CD4-positive, CD25-positive, alpha-beta regulatory T cell (primary cell): ENCODE measurements around the gene CD22. TPM values are rescaled to one million over a fixed set of nuclear protein-coding genes. Genes with fewer than 3 reads are reported as not detected.

Source experiments
- ATAC-seq, 2 donors: fragments of 150-1000 bp; cut with Tn5 transposase; one replicate each; pipeline ENCODE4 v1.10.0; 2021; ENCODE audit warnings: low read depth in 2 of 2, moderate number of reproducible peaks in 2 of 2, moderate library complexity in 1 of 2
- DNase-seq, 3 donors: peaks; one replicate each; pipeline versions ENCODE4 v3.0.0 to v3.0.0-alpha.2; 2012 to 2022; ENCODE audit warnings: mixed read lengths in 1 of 3
- H3K27ac ChIP-seq: one replicate; pipeline ENCODE4 v1.7.0; 2013; ENCODE audit warnings: mild to moderate bottlenecking, low read length; ENCODE audit not compliant: insufficient read depth, poor library complexity, severe bottlenecking
- H3K27me3 ChIP-seq: one replicate; pipeline ENCODE4 v1.7.0; 2013; ENCODE audit warnings: low read length; ENCODE audit not compliant: control insufficient read depth, insufficient read depth
- H3K36me3 ChIP-seq: one replicate; pipeline ENCODE4 v1.7.0; 2013; ENCODE audit warnings: mild to moderate bottlenecking, low read length, moderate library complexity; ENCODE audit not compliant: control insufficient read depth, insufficient read depth
- H3K4me1 ChIP-seq: 2 replicates; pipeline ENCODE4 v1.7.0; 2013; ENCODE audit warnings: mild to moderate bottlenecking, low read length; ENCODE audit not compliant: insufficient read depth, control insufficient read depth, poor library complexity, severe bottlenecking
- H3K4me3 ChIP-seq: one replicate; pipeline ENCODE4 v1.7.0; 2013; ENCODE audit warnings: low read depth, mild to moderate bottlenecking, low read length, moderate library complexity
- H3K9me3 ChIP-seq, 2 experiments: 1 replicate in 1 of 2; 2 replicates in 1 of 2; pipeline ENCODE4 v1.7.0; 2013; ENCODE audit warnings: low read length in 2 of 2, mild to moderate bottlenecking in 1 of 2, moderate library complexity in 1 of 2; ENCODE audit not compliant: control insufficient read depth in 2 of 2
- H3K27ac Mint-ChIP-seq, 3 donors: one replicate each; pipeline ENCODE4 v1.8.0; 2020 to 2022; ENCODE audit warnings: mild to moderate bottlenecking in 3 of 3, mixed read lengths in 3 of 3, moderate library complexity in 2 of 3
- H3K27me3 Mint-ChIP-seq: one replicate; pipeline ENCODE4 v1.8.0; 2022; ENCODE audit warnings: mild to moderate bottlenecking, mixed read lengths
- H3K36me3 Mint-ChIP-seq: one replicate; pipeline ENCODE4 v1.8.0; 2020; ENCODE audit warnings: mixed read lengths
- H3K4me1 Mint-ChIP-seq, 4 donors: one replicate each; pipeline ENCODE4 v1.8.0; 2020 to 2022; ENCODE audit warnings: mixed read lengths in 4 of 4, mild to moderate bottlenecking in 1 of 4
- H3K4me3 Mint-ChIP-seq, 4 donors: one replicate each; pipeline ENCODE4 v1.8.0; 2020 to 2022; ENCODE audit warnings: mild to moderate bottlenecking in 4 of 4, mixed read lengths in 4 of 4, moderate library complexity in 3 of 4
- H3K9me3 Mint-ChIP-seq, 7 donors: one replicate each; pipeline ENCODE4 v1.8.0; 2020 to 2022; ENCODE audit warnings: mixed read lengths in 7 of 7, mild to moderate bottlenecking in 3 of 7, moderate library complexity in 2 of 7
- polyA plus RNA-seq, 4 donors: library from polyadenylated mRNA; unstranded; fragments of 300-500 nt; fragmentation: Illumina TruSeq; gene quantifications; one replicate each; pipeline ENCODE4 v1.2.3, GENCODE V29; 2021
- total RNA-seq: library from RNA; stranded (reverse); gene quantifications from one replicate; pipeline ENCODE4 v1.2.3, GENCODE V29; 2022

The CD22 gene
- total and polyA plus RNA-seq, 5 donors from 2014 or later, result 0.15 to 3.3 (median 1.1) TPM; not detected in 1

- no peak overlapping the region for H3K4me3 Mint-ChIP-seq
Measured at GRCh38 chr19:35309481-35310279, 19.3 kb upstream of the CD22 start.

GRCh38 chr19:35310331-35310730 lies 18.7 kb upstream of the CD22 start:
- Histone ChIP-seq H3K4me1 (no peaks in the 10 kb centered on the region), H3K27me3 (no peaks in the 10 kb centered on the region), H3K9me3 (no peaks in the 10 kb centered on the region), H3K4me3 (no peak overlapping the region), H3K36me3 (no peaks in the 10 kb centered on the region), H3K27ac (no peak overlapping the region)
- Mint-ChIP-seq H3K4me3 (no peak overlapping the region), H3K27me3 (no peaks in the 10 kb centered on the region), H3K27ac (no peak overlapping the region), H3K4me1 (peaks cover 0 to 2% (median 0%) of the 10 kb centered on the region in 4 donors), H3K9me3 (peaks cover 0 to 2% (median 0%) of the 10 kb centered on the region in 7 donors), H3K36me3 (no peaks in the 10 kb centered on the region)
- ATAC-seq (no peak), DNase-seq (no peak)

More at GRCh38 chr19:35309481-35310279, 19.3 kb upstream of the CD22 start:
- H3K27ac Mint-ChIP-seq, result no peak overlapping the region
- DNase-seq (no peak), ATAC-seq (no peak)
- Histone ChIP-seq H3K4me3 (no peak overlapping the region), H3K27ac (no peak overlapping the region), H3K27me3 (no peaks in the 10 kb centered on the region), H3K9me3 (no peaks in the 10 kb centered on the region), H3K36me3 (no peaks in the 10 kb centered on the region), H3K4me1 (no peaks in the 10 kb centered on the region)
- H3K9me3 Mint-ChIP-seq, result peaks cover 0 to 3% (median 0%) of the 10 kb centered on the region in 7 donors
- H3K4me1 Mint-ChIP-seq, result peaks cover 0 to 2% (median 0%) of the 10 kb centered on the region in 4 donors
- no peaks in the 10 kb centered on the region for H3K36me3 Mint-ChIP-seq
- H3K27me3 Mint-ChIP-seq, result no peaks in the 10 kb centered on the region

- Mint-ChIP-seq H3K27me3 (no peaks in the 10 kb centered on the region), H3K4me3 (no peak overlapping the region), H3K4me1 (peaks cover 0 to 2% (median 0%) of the 10 kb centered on the region in 4 donors), H3K36me3 (no peaks in the 10 kb centered on the region), H3K27ac (no peak overlapping the region), H3K9me3 (peaks cover 0 to 2% (median 0%) of the 10 kb centered on the region in 7 donors)
- no peaks in the 10 kb centered on the region for H3K36me3 ChIP-seq
- no peak for ATAC-seq
- H3K4me1 ChIP-seq, result no peaks in the 10 kb centered on the region
- H3K4me3 ChIP-seq, result no peak overlapping the region
- no peaks in the 10 kb centered on the region for H3K27me3 ChIP-seq
- no peak overlapping the region for H3K27ac ChIP-seq
- DNase-seq, result no peak
- H3K9me3 ChIP-seq, result no peaks in the 10 kb centered on the region
Measured at GRCh38 chr19:35310811-35311465, 18.0 kb upstream of the CD22 start.

- no peaks in the 10 kb centered on the region for H3K36me3 Mint-ChIP-seq
- no peak overlapping the region for H3K27ac Mint-ChIP-seq
Measured at GRCh38 chr19:35311901-35312665, 16.9 kb upstream of the CD22 start.

GRCh38 chr19:35313587-35313986 lies 15.4 kb upstream of the CD22 start:
- Histone ChIP-seq H3K36me3 (no peaks in the 10 kb centered on the region), H3K4me1 (no peaks in the 10 kb centered on the region)

More at GRCh38 chr19:35311901-35312665, 16.9 kb upstream of the CD22 start:
- peaks cover 0 to 2% (median 0%) of the 10 kb centered on the region in 4 donors for H3K4me1 Mint-ChIP-seq
- ATAC-seq (no peak), DNase-seq (no peak)
- no peak overlapping the region for H3K4me3 Mint-ChIP-seq
- Histone ChIP-seq H3K4me3 (no peak overlapping the region), H3K36me3 (no peaks in the 10 kb centered on the region), H3K4me1 (no peaks in the 10 kb centered on the region), H3K27me3 (no peaks in the 10 kb centered on the region), H3K27ac (no peak overlapping the region), H3K9me3 (no peaks in the 10 kb centered on the region)
- H3K27me3 Mint-ChIP-seq, result no peaks in the 10 kb centered on the region
- peaks cover 0 to 2% (median 0%) of the 10 kb centered on the region in 7 donors for H3K9me3 Mint-ChIP-seq

GRCh38 chr19:35314031-35314430 lies 15.0 kb upstream of the CD22 start:
- no peak overlapping the region for H3K27ac Mint-ChIP-seq
- no peaks in the 10 kb centered on the region for H3K36me3 ChIP-seq
- no peak overlapping the region for H3K4me3 ChIP-seq
- no peaks in the 10 kb centered on the region for H3K27me3 ChIP-seq
- H3K9me3 Mint-ChIP-seq, result no peaks in the 10 kb centered on the region
- DNase-seq, result no peak
- no peaks in the 10 kb centered on the region for H3K4me1 ChIP-seq
- H3K27ac ChIP-seq, result no peak overlapping the region
- H3K36me3 Mint-ChIP-seq, result no peaks in the 10 kb centered on the region
- H3K4me1 Mint-ChIP-seq, result no peaks in the 10 kb centered on the region
- H3K4me3 Mint-ChIP-seq, result no peak overlapping the region
- no peaks in the 10 kb centered on the region for H3K27me3 Mint-ChIP-seq
- no peaks in the 10 kb centered on the region for H3K9me3 ChIP-seq
- ATAC-seq, result no peak

More at GRCh38 chr19:35313587-35313986, 15.4 kb upstream of the CD22 start:
- ATAC-seq (no peak), DNase-seq (no peak)
- H3K27me3 Mint-ChIP-seq, result no peaks in the 10 kb centered on the region
- Histone ChIP-seq H3K4me3 (no peak overlapping the region), H3K27me3 (no peaks in the 10 kb centered on the region), H3K9me3 (no peaks in the 10 kb centered on the region), H3K27ac (no peak overlapping the region)
- no peaks in the 10 kb centered on the region for H3K9me3 Mint-ChIP-seq
- no peaks in the 10 kb centered on the region for H3K4me1 Mint-ChIP-seq
- H3K4me3 Mint-ChIP-seq, result no peak overlapping the region
- no peak overlapping the region for H3K27ac Mint-ChIP-seq
- H3K36me3 Mint-ChIP-seq, result no peaks in the 10 kb centered on the region

GRCh38 chr19:35314858-35315470 lies 14.0 kb upstream of the CD22 start:
- Histone ChIP-seq H3K27ac (no peak overlapping the region), H3K4me1 (no peaks in the 10 kb centered on the region), H3K36me3 (no peaks in the 10 kb centered on the region), H3K9me3 (no peaks in the 10 kb centered on the region), H3K4me3 (no peak overlapping the region), H3K27me3 (no peaks in the 10 kb centered on the region)
- H3K9me3 Mint-ChIP-seq, result no peaks in the 10 kb centered on the region
- H3K36me3 Mint-ChIP-seq, result no peaks in the 10 kb centered on the region
- H3K27ac Mint-ChIP-seq, result no peak overlapping the region
- no peaks in the 10 kb centered on the region for H3K27me3 Mint-ChIP-seq
- no peaks in the 10 kb centered on the region for H3K4me1 Mint-ChIP-seq
- H3K4me3 Mint-ChIP-seq, result no peak overlapping the region
- no peak for ATAC-seq
- DNase-seq, result no peak
